Activated T-cell treated with anti-CD3 and anti-CD28 coated beads for 1 hour (primary cell): ENCODE measurements around the gene DHX30.
"Not testable (repeated sequence)": the region's sequence is repeated elsewhere in the genome, so short reads cannot be mapped to it uniquely, and the experiment has no call there.

Experiments used
- DNase-seq: peaks from one replicate; pipeline ENCODE4 v3.0.0-alpha.2; 2020; ENCODE audit warnings: low read depth

DHX30 gene

GRCh38 chr3:47884603-47885002 lies 81.7 kb downstream of the DHX30 start:
- DNase-seq, result no peak

GRCh38 chr3:47885168-47885567 lies 82.2 kb downstream of the DHX30 start:
- no peak for DNase-seq

GRCh38 chr3:47887991-47888390 lies 85.1 kb downstream of the DHX30 start:
- DNase-seq, result not testable (repeated sequence)

DNA sequence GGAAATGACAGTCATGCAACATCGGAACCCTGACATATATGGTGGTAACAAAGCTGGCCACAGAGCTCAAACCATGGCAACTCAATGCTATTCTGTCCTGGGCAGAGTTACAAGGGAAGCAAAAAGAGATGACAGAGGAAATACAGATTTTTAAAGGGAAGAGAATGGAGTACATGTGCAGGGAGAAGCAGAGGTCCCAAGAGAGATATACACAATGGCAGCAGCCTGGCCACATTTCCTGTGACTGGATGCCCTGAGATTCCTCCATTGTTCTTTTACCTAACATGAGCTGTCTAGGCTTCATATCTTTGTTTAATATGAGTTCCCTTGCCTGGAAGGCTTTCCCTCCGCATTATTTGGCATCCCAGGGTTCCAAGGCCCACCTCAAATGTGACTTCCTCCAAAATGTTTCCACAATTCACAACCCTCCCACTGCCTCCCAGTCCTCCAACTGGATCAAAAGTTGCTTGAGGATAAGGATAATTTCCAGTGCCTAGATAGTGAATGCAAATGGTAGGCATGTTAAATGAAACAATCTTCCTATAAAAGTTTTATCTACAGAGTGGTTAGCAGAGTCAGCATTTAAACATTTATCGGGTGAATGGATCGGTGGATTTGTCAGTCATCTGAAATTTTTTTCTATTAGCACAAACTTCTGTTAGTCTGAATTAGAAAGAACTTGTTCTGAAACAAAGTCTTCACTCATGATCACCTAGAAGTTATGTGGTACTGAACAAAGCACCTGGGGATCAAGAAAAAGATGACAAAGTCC lies 86.2 kb downstream of the DHX30 start:
- DNase-seq, result no peak

DNA sequence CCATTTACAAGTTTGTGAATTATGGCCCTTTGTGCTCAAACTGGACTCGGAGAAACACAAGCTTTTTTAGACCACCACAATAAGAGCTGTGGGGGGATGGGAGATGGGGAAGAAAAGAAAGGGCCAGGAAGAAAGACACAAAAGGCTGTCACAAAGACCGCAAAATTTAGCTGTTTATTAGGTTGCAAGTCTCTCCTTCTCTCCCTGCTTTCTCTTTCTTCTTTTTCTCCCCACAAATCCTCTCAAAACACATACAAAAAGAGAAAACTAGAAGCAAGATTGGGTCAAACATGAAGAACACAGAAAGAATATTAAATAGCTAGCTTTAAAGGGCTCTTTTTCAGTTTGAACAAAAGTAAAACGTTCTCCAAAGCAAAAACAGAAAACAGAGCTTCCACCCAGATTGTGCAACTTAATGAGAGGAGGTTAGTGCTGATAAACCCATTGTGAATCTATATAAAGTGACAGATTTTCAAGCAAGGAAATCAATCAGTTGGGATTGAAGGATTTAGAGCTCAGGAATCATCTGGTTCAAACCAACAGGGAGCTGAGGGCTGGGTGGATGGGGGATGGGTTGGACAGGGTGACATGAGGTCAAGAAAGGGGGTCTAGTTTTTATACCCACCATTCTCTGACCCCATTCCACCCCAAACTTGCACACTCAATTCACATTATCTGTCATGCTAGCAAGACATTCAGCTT lies 87.3 kb downstream of the DHX30 start:
- no peak for DNase-seq

GRCh38 chr3:47890828-47891612 lies 88.1 kb downstream of the DHX30 start:
- DNase-seq, result no peak

DNA sequence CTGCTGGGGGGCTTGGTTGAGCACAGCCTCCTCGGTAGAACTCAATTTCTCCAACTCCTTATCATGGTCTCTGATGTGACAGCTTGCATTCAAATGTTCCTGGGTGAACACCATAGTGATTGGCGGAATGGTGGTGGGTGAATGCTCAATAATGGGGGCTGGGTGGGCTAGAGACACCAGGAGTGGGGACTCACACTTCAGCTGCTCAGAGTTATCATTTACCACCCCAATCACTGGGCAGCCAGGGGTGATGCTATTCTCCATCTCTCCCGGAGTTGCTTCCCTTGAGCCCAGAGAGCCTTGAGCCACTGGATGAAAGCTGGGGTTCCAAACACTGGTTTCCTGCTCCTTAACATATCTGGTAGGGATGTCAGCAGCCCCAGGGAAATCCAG lies 88.7 kb downstream of the DHX30 start:
- DNase-seq, result no peak

DNA sequence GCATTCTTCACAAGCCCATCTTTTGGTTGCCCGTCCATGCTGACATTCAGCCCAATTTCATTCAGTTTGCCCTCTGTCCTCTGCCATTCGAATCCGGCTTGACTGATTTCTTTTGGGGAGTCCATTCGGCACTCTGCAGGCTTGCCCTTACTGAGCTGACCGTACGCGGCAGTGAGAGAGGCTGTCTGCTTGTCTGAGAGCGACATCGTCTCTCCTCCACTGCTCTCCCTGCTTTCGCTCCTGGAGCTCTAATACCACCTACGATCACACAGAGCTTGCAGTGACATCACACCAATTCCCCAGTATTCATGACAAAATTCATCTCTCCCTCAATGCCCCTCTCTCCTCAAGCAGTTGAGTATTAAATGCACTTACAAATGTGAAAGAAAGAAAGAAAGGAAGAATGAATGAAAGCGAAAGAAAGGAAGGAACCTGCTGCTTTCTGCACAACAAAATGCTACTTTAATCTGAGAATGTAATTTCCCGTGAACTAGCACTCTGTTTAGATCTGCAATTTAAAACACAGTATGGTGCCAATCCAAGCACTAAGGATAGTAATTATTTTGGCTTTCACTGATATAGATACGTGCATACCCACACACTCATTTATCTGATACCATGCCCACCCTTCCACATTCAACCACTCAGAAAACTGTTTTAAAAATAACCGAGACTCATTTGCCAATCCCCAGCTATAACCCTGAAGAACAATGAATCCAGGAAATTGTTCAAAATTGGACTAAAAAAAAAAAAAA lies 89.5 kb downstream of the DHX30 start:
- no peak for DNase-seq

DNA sequence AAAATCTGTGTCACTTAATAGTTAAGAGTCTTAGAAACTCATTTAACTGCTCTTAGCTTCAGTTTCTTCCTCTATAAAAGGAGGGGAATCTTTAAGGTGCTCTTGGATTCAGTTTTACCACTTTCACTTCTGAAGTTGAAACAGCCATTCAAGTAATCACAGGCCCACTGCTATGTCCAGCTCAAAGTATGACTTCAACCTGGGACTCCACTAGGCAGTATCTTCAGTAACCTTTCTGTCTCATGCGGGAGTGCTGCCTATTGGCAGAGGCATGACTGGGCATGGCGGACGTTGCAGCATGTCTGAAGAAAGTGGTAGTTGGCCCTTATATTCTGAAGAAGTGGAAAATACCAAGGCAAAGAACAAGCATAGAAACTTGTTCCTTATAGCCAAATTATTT lies 92.3 kb downstream of the DHX30 start:
- DNase-seq, result no peak

- no peak for DNase-seq
Observed at GRCh38 chr3:47896736-47897135, 93.8 kb downstream of the DHX30 start.

DNA sequence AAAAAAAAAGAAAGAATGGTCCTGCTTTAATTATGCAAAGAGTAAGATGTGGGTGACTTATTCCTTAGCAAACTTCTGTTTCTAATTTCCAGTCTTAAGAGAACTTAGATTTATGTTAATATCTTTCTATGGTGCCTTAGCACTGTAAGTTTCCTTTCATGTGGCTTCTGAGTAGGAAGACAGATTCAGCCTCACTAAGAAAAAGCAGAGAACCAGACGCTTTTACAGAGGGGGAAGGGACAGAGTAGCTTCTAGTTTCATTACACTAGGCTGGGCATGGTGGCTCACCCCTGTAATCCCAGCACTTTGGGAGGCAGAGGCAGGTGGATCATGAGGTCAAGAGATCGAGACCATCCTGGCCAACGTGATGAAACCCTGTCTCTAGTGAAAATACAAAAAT lies 95.0 kb downstream of the DHX30 start:
- DNase-seq, result no peak

GRCh38 chr3:47899495-47900108 lies 96.7 kb downstream of the DHX30 start:
- no peak for DNase-seq
